GM12878 (cell line): ENCODE results near the gene INVS. TPM values are rescaled to one million over a fixed set of nuclear protein-coding genes. Genes with fewer than 3 reads are reported as not detected.

ENCODE experiments used
- ATAC-seq: fragments of 200-7000 bp; cut with Tn5 transposase; 3 replicates; pipeline ENCODE4 v1.9.1; 2020; ENCODE audit warnings: mild to moderate bottlenecking, moderate library complexity
- BruUV-seq: library from RNA; stranded (reverse); fragments of 400-500 nt; replicated peaks from 2 replicates; lab custom pipeline; 2021; lab: Mats Ljungman, UMichigan
- CTCF ChIA-PET: fragments of 300-600 bp; sonication (Branson Sonifier 250); formaldehyde crosslinking; extraction: SDS; loops from one replicate; lab custom pipeline; 2021; ENCODE audit warnings: inconsistent platforms; lab: Yijun Ruan, JAX
- POLR2A ChIA-PET: fragments of 350-600 bp; formaldehyde crosslinking; extraction: SDS; loops from one replicate; lab custom pipeline; 2021; ENCODE audit warnings: inconsistent platforms; lab: Charles Lee
- RAD21 ChIA-PET: fragments of 300-600 bp; sonication (Branson Sonifier 250); formaldehyde crosslinking; loops from one replicate; lab custom pipeline; 2023; ENCODE audit warnings: antibody characterized with exemption; ENCODE audit not compliant: unreplicated experiment; lab: Charles Lee
- SMC1A ChIA-PET: fragments of 300-600 bp; sonication (Branson Sonifier 250); formaldehyde crosslinking; loops from one replicate; lab custom pipeline; 2023; ENCODE audit not compliant: unreplicated experiment, uncharacterized antibody; lab: Charles Lee
- DNase-seq: peaks from one replicate; pipeline ENCODE4 v3.0.0-alpha.2; 2011; ENCODE audit warnings: low read depth, low spot score
- FAIRE-seq: peaks from 3 replicates; lab custom pipeline; 2011; peaks lifted over from hg19 to GRCh38; lab: Jason Lieb, UNC
- H2AFZ ChIP-seq: 2 replicates; pipeline ENCODE4 v1.6.0; 2011; ENCODE audit warnings: low read depth, low read length, control low read depth; ENCODE audit not compliant: control insufficient read depth
- H3K27ac ChIP-seq: 2 replicates; pipeline ENCODE4 v1.5.1; 2011; ENCODE audit warnings: control low read depth; ENCODE audit not compliant: control insufficient read depth, insufficient read depth
- H3K27me3 ChIP-seq, 2 experiments: replicated peaks in 1 of 2; 2 replicates each; pipeline versions ENCODE4 v1.6.0 to v1.6.1; 2011; ENCODE audit warnings: low read length in 1 of 2; ENCODE audit not compliant: control insufficient read depth in 2 of 2, insufficient read depth in 2 of 2
- H3K36me3 ChIP-seq, 2 experiments: 2 replicates each; pipeline ENCODE4 v1.5.1; 2011; ENCODE audit warnings: low read length in 1 of 2; ENCODE audit not compliant: control insufficient read depth in 2 of 2, insufficient read depth in 2 of 2
- H3K4me1 ChIP-seq: 2 replicates; pipeline ENCODE4 v1.6.1; 2011; ENCODE audit warnings: mild to moderate bottlenecking, low read length, moderate library complexity, mixed read lengths; ENCODE audit not compliant: control insufficient read depth, insufficient read depth
- H3K4me2 ChIP-seq: 2 replicates; pipeline ENCODE4 v1.6.0; 2011; ENCODE audit warnings: control low read depth; ENCODE audit not compliant: control insufficient read depth, insufficient read depth
- H3K4me3 ChIP-seq: fragments of 200-600 bp; sonication (generic); 2 replicates; pipeline ENCODE4 v1.5.1; 2016
- H3K79me2 ChIP-seq: 2 replicates; pipeline ENCODE4 v1.6.0; 2011; ENCODE audit warnings: low read length; ENCODE audit not compliant: control insufficient read depth, insufficient read depth
- H3K9ac ChIP-seq: 2 replicates; pipeline ENCODE4 v1.8.0; 2011; ENCODE audit warnings: low read length, control low read depth, mixed read lengths; ENCODE audit not compliant: control insufficient read depth, insufficient read depth
- H3K9me3 ChIP-seq: replicated peaks from 3 replicates; pipeline ENCODE4 v1.5.1; 2011; ENCODE audit warnings: mild to moderate bottlenecking, low read length; ENCODE audit not compliant: control insufficient read depth, insufficient read depth
- H4K20me1 ChIP-seq: 2 replicates; pipeline ENCODE4 v1.6.0; 2011; ENCODE audit not compliant: control insufficient read depth, insufficient read depth
- E4F1 ChIP-seq: fragments of 450-650 bp; IDR thresholded peaks from 2 replicates; pipeline ENCODE4 v1.6.1; 2018; ENCODE audit warnings: borderline replicate concordance, mild to moderate bottlenecking; ENCODE audit not compliant: partially characterized antibody
- TARDBP ChIP-seq: IDR thresholded peaks from 2 replicates; pipeline ENCODE4 v1.6.1; 2016; ENCODE audit warnings: borderline replicate concordance
- ZBTB40 ChIP-seq: fragments of 450-650 bp; IDR thresholded peaks from 2 replicates; pipeline ENCODE4 v1.6.1; 2016; ENCODE audit warnings: mild to moderate bottlenecking, moderate library complexity, borderline replicate concordance
- ZNF274 ChIP-seq: IDR thresholded peaks from one replicate; pipeline ENCODE4 v1.8.0; 2011; ENCODE audit not compliant: insufficient read length, insufficient read depth
- WGBS: methylation state at CpG from one replicate; pipeline ENCODE4 v1.1.6; 2016; ENCODE audit warnings: low lambda C conversion rate; ENCODE audit not compliant: insufficient replicate concordance, insufficient coverage; ENCODE audit errors: missing lambda C conversion rate; 5-methylcytosine and 5-hydroxymethylcytosine counted together
- in situ Hi-C: fragments of 300-500 bp; cut with MboI; formaldehyde crosslinking; loops from 9 replicates; pipeline ENCODE4 v1.14.3; 2018; ENCODE audit warnings: mixed read lengths
- intact Hi-C: fragments of 100-400 bp; cut with micrococcal nuclease; formaldehyde crosslinking; loops from one replicate; pipeline ENCODE4 v1.14.2; 2022; ENCODE audit not compliant: unreplicated experiment
- polyA plus RNA-seq, 11 experiments: library from polyadenylated mRNA; depleted of rRNA in 4 of 11; unstranded in 6 of 11; stranded (reverse) in 5 of 11; fragments of >200 nt; fragmentation: Nextera tagmentation in 4 of 11; fragmentation: Illumina TruSeq in 1 of 11; extraction: Ambion mirVana in 4 of 11; extraction: Trizol in 1 of 11; gene quantifications; 1 replicate in 1 of 11; 2 replicates in 10 of 11; pipeline versions ENCODE4 v1.2.1 to v1.2.3, GENCODE V29; 2011 to 2016; ENCODE audit warnings: inconsistent platforms in 2 of 11, missing spikeins in 2 of 11, low read depth in 1 of 11
- total RNA-seq, 4 experiments: library from RNA; depleted of rRNA in 3 of 4; stranded (reverse); fragments of >200 nt in 3 of 4; fragmentation: Illumina TruSeq in 1 of 4; extraction: Trizol in 1 of 4; gene quantifications; 2 replicates each; pipeline versions ENCODE4 v1.2.1 to v1.2.3, GENCODE V29; 2013 to 2021

INVS gene
- total and polyA plus RNA-seq, 10 of the 15 experiments (the other 5 are each of a cell fraction or from before 2014, with no cell fraction given), result 0.93 to 20.8 (median 13.2) TPM

- ATAC-seq (no peak), DNase-seq (no peak)
- BruUV-seq, result no TSS peak
- SMC1A ChIA-PET, result interaction anchor here (1.0 to 1.5 kb wide), 2 partner anchors 13 to 112 kb away, joined by 3 to 4 read pairs; no protein-coding TSS in a partner anchor
- intact Hi-C loops, result no loop called here
- H2AFZ ChIP-seq, result no peak overlapping the region
- no peak overlapping the region for H3K4me3 ChIP-seq
- no peak overlapping the region for H3K4me2 ChIP-seq
- no peak overlapping the region for H3K27ac ChIP-seq
- POLR2A ChIA-PET, result no interaction called here
- no peak for TF ChIP-seq ZBTB40
- no peak for TF ChIP-seq E4F1
- no peak for TF ChIP-seq TARDBP
- no peak for TF ChIP-seq ZNF274
- TF ChIP-seq, all 136 proteins: peak for 0
- ChIA-PET RAD21 (no interaction called here), CTCF (interaction anchor here (0.9 kb wide), 1 partner anchor 17 kb away, joined by 3 read pairs; no protein-coding TSS in a partner anchor)
- WGBS, result 100% methylated on average over 3 of the region's 3 CpGs
- H3K9ac ChIP-seq, result no peak overlapping the region
- no peak for FAIRE-seq
- in situ Hi-C loops, result no loop called here
- no peaks in the 10 kb centered on the region for H3K27me3 ChIP-seq
- H3K36me3 ChIP-seq, result no peaks in the 10 kb centered on the region
- H3K79me2 ChIP-seq, result no peaks in the 10 kb centered on the region
- H4K20me1 ChIP-seq, result no peaks in the 10 kb centered on the region
- peaks cover 1% of the 10 kb centered on the region; the same call in 1 of the 3 replicates for H3K9me3 ChIP-seq
- no peaks in the 10 kb centered on the region for H3K4me1 ChIP-seq
Observed at GRCh38 chr9:100196215-100196614, 97.2 kb downstream of the INVS start.
